Fibroblast of lung (primary cell): ENCODE results near the gene SFT2D3.

Experiments
- CTCF ChIP-seq, 2 donors: IDR thresholded peaks in 1 of 2; conservative IDR thresholded peaks in 1 of 2; 1 replicate in 1 of 2; 2 replicates in 1 of 2; pipeline ENCODE4 v1.5.1; 2011 to 2012; ENCODE audit warnings: low read length in 2 of 2, control low read depth in 1 of 2, inconsistent platforms in 1 of 2, low read depth in 1 of 2, mild to moderate bottlenecking in 1 of 2
- EZH2 ChIP-seq: IDR thresholded peaks from 2 replicates; pipeline ENCODE4 v1.5.1; 2012; ENCODE audit warnings: low read length, control low read depth, mild to moderate bottlenecking; ENCODE audit errors: missing control alignments

GRCh38 chr2:127658641-127659407 is 42.5 kb upstream of the SFT2D3 start:
- TF ChIP-seq CTCF (conservative IDR thresholded peaks at IDR 0.05 in 1 of 2, IDR thresholded peaks at IDR 0.05 in 1 of 2; ENCODE audit: low read depth in 1 of 2, low read length in 2 of 2) (no peak), EZH2 (no peak)
